ENCODE measurements around the gene UBE2J2. TPM values are rescaled to one million over a fixed set of nuclear protein-coding genes. Genes with fewer than 3 reads are reported as not detected.
"Not testable (repeated sequence)": the region's sequence is repeated elsewhere in the genome, so short reads cannot be mapped to it uniquely, and the experiment has no call there.

Gene UBE2J2
- total RNA-seq: 10 to 100 TPM; 76.5 to 80.1 TPM

DNA sequence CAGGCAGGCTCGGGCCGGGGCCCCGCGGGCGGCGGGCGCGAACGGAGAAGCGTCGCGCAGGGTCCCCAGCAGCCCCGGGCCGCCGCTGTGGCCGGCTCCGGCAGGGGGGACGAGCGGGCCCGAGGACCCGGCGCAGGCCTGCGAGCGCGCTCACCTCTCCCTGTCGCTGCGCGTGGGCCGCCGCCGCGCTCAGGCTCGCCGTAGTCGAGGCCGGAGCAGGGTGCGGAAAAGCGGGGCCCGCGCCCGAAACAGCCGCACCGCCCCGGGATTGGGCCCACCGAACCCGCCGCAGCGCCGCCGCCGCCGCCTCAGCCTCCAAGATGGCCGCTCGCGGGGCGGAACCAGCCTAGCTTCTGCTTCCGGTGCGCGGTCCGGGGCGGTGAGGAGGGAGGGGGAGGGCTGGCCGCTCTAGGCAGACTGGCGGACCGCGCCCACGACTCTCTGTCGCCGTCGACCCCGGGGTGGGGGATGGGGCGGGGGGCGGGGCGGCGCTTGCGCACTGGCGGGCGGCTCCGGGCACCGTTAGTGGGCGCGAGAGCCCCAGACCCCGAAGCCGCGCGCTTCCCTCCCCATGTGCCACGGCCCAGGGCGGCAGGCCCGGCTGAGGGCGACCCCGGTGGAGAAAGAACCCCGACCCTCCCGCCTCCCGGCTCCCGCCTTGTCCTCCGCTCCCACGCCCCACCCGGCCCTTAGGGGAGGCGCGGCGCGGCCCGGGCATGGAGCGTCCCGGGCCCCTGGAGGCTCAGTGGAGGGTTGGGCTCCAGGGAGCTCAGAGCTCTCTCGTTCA is at the start of gene UBE2J2:
TSS of gene UBE2J2 (minus strand) at position 343 of the 787 bp plus-strand sequence. CDS start 5,862 bp downstream, outside the sequence.
- POLR2A ChIA-PET: interaction anchor here (0.5 to 0.6 kb wide), 6 partner anchors 18 to 592 kb away, joined by 3 to 7 read pairs (median 4); partner anchors contain the start of genes B3GALT6 and SDF4
- CTCF ChIA-PET: interaction anchor here (1.0 to 1.4 kb wide), 5 partner anchors 18 to 290 kb away, joined by 3 to 5 read pairs (median 3); no protein-coding TSS in a partner anchor

DNA sequence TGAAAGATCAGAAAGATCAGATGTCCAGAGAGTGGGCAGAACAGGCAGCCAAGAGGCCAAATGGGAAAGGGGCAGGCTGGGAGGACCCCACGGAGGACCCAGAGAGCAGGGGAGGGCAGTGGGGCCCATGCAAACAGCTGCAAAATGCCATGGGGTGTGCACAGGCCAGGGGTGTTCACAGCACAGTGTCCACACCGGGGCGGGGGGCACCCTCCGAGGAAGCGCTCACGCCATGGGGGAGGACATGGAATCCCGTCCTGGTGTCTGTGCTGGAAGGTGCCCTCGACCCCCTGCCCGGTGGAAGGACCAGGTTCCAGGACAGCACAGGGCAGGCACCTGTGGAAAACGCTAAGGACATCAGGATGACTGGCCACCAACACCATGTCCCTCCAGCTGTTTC is 49.3 kb upstream of the UBE2J2 start:
- ChIA-PET CTCF (no interaction called here), POLR2A (no interaction called here)

DNA sequence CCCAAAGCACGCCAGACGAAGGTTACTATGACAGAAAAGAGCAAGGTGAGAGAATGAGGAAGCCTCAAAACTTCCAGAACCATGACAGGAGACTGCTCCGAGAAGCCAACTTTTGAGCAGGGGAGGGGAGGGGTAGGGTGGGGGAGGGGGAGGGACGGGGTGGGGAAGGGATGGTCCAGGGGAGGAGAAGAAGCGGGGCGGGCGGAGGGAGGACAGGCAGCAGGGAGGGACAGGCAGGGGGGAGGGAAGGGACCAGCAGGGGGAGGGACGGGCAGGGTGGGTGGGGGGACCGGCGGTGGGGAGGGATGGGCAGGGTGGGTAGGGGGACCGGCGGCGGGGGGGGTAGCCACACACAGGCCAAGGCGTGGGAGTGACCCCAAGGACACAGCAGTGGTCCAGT is 48.8 kb upstream of the UBE2J2 start:
- ChIA-PET CTCF (no interaction called here), POLR2A (no interaction called here)

DNA sequence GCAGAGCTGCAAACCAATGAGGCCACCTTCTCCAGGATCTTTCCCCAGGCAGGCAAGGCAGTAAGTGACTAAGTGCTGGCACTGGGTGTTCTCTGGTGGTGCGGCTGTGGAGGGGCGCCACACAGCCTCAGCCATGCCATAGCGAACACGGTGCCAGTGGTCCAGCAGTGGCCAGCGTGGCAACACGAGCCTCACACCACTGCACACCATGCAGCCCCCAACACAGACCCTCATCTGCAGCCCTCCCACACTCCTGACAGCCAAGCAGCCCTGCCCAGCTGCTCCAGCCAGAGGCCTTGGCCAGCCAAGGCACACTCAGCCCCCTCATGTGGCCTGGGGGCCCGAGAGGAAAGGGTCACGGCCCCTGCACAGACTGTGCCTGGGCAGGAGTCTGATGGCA is 47.8 kb upstream of the UBE2J2 start:
- ChIA-PET POLR2A (no interaction called here), CTCF (interaction anchor here (0.6 to 1.3 kb wide), 2 partner anchors 10 to 52 kb away, joined by 3 to 4 read pairs; no protein-coding TSS in a partner anchor)

DNA sequence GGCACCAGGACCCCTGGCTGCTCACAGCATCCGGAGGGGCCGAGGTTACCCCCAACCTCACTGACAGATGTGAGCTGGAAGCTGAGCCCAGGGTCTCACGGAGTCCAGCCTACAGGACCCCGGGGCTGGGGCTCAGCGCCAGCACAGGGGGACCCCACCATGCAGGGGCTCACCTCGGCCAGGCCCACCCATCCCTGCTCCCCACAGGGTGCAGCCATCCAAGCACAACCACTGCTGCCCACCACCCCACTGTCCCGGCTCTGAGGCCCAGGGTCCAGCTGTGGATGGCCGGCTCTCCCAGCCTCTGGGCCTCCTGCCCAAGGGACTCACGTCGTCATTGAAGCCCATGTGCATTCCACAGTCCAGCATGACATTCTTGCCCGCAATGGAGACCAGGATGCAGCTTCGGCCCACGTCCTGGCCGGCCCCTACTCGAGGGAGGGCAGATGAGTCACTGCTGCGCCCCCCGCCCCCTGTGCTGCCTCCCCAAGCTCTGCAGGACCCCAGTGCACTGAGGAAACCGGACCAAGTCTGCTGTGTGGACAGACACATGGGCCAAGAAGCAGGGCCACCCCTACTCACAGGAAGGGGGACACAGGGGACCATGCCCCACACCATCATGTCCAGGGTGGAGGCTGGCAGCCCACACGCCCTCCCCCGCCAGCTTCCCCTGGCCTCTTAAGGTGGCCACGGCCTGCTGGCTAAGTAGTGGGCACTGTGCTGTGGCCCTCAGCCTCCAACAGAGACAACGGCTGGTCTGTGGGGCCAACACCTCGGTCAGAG is 47.2 kb upstream of the UBE2J2 start:
- POLR2A ChIA-PET: no interaction called here
- CTCF ChIA-PET: interaction anchor here (1.3 kb wide), 1 partner anchor 53 kb away, joined by 4 read pairs; no protein-coding TSS in a partner anchor

DNA sequence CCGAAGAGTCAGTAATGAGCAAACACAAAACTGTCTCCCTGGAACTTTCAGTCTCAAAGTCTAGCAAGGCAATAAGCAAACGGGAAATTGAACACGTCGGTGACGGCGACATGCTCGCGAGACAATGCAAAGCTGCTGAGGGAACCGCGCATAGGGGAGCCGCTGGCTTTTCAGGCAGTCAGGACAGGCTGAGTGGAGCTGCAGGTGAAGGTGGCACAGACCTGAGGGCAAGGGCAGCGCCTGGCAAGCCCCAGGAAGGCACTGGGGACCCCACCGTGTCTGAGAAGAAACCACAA is 45.9 kb upstream of the UBE2J2 start:
- POLR2A ChIA-PET: interaction anchor here (0.6 kb wide), 1 partner anchor 14 kb away, joined by 3 read pairs; no protein-coding TSS in a partner anchor
- CTCF ChIA-PET: no interaction called here

DNA sequence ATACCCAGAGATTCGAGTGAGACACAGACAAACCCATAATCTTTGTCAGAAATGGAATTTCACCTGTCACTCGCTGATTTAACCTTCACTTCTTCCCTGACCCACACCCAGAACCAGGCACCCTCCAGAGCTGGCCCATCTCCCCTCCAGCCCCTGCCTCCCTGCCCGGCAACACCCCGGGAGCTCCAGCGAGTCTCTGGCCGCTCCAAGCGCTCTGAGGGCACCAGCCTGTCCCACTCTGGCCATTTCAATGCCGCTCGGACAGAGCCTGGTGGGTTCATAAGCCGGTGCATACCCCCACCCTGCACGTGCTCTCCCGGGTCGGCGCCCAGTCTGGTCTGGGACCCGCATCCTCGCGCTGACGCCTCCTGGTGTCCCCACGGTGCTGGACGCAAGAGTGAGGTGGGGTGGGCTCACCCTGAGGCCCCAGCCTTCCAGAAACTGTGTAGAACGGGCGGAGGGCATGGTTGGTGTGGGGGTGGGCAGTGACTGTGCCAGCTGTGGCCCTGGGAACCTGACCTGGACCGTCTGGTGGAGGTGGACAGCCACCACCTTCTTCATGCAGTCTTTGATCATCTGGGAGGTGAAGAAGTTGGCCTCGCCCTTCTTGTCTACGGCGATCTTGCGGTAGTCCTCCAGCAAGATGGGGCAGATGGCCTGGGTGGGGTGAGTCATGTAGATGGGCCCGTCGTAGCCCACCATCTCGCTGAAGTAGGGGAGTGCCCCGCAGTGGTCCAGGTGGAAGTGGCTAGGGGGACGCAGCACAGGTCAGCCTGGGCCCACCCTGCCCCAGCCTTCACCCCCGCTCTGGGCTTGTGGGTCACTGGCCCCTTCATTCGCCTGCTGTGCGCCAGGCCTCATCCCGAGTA is 45.4 kb upstream of the UBE2J2 start:
- CTCF ChIA-PET: no interaction called here
- POLR2A ChIA-PET: interaction anchor here (0.6 kb wide), 1 partner anchor 13 kb away, joined by 3 read pairs; no protein-coding TSS in a partner anchor

DNA sequence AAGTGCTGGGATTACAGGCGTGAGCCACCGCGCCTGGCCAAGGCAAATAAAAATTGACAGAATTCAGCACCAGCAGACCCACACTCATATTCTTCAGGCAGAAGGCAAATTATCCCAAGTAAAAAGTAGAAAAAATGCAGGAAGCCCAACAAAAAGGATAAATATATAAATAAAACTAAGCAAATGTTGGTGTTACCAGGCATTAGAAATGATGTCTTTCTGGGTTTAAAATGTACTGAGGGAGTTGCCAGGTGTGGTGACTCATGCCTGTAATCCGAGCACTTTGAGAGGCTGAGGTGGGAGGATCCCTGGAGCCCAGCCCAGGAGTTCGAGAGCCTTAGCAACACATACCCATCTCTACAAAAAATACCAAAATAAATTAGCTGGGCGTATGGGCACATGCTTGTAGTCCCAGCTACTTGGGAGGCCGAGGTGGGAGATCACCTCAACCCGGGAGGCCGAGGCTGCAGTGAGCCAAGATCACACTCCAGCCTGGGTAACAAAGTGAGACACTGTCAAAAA is 44.5 kb upstream of the UBE2J2 start:
- POLR2A ChIA-PET: no interaction called here
- CTCF ChIA-PET: no interaction called here

DNA sequence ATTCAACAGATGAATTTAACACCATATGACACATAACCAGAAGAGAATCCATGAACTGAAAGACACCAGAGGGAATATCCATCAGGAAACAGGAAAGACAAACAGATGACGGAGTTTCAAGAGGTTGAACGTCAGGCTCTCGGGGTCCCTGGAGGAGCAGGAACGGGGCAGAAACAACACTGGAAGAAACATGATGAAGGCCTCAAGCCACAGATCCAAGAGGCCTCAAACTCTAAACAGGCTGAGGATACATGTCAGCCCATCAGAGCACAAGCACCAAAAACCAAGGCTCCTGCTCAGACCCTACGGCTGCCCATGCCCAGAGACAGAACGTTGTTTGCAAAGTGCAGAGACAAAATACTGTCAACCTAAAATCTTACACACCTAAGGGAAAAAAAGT is 43.8 kb upstream of the UBE2J2 start:
- CTCF ChIA-PET: no interaction called here
- POLR2A ChIA-PET: interaction anchor here (0.6 kb wide), 1 partner anchor 182 kb away, joined by 4 read pairs; no protein-coding TSS in a partner anchor

DNA sequence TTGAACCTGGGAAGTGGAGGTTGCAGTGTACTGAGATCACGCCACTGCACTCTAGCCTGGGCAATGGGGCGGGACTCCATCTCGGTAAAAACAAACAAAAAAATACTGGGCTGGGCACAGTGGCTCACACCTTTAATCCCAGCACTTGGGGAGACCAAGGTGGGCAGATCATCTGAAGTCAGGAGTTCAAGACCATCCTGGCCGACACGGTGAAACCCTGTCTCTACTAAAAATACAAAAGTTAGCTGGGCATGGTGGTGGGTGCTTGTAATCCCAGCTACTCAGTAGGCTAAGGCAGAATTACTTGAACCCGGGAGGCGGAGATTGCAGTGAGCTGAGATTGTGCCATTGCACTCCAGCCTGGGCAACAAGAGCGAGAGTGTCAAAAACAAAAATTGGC is 42.5 kb upstream of the UBE2J2 start:
- POLR2A ChIA-PET, CTCF ChIA-PET: not testable (repeated sequence)

DNA sequence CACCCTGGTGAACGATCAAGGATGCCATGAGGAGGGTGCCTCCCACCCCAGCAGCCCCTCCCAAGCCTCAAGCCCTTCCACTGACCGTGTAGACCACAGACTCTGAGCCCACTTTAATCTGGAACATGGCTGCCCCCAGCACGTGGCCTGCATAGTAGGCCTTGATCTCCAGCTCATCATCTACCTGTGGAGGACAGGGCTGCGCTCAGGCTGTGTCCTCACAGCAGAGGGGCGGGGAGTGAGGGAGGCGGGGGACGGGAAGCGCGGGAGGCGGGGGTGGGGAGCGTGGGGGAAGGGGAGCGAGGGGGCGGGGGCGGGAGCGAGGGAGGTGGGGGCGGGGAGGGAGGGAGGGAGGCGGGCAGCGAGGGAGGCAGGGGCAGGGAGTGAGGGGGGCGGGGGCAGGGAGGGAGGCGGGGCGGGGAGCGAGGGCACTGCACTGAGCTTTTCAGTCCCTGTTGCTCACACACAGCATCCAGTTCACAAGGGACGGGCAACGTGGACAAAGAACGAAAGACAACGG is 41.8 kb upstream of the UBE2J2 start:
- POLR2A ChIA-PET: no interaction called here
- CTCF ChIA-PET: interaction anchor here (1.0 kb wide), 1 partner anchor 193 kb away, joined by 3 read pairs; no protein-coding TSS in a partner anchor

DNA sequence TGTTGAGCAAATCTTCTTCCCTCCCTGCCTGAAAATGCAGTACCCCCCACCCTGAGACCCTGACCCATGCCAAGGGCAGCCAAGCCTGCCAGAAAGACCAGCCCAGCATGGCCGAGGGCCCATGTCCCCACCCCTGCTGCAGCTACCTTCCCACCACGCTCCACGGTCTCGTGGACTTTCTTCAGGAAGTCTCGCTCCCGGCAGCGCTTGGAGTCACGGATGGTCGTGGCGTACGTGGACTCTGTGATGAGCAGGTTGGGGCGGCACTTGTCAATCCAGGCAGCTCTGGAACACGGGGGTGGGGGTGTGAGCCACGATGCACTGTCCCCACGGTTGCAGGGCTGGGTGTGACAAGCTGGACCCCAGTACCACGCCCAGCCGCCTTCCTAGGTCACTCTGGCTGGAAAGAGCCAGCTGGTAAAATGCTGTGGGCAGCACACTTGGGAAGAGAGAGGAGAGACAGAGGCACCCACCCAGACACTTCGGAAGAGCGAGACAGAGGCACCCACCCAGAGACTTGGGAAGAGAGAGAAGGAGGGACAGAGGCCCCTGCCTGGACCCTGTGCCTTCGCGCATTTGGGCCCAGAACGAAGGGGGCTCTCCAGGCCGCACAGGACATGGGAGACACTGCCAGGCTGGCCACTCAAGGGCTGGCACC is 41.2 kb upstream of the UBE2J2 start:
- CTCF ChIA-PET: interaction anchor here (1.0 kb wide), 1 partner anchor 193 kb away, joined by 3 read pairs; no protein-coding TSS in a partner anchor
- POLR2A ChIA-PET: no interaction called here

DNA sequence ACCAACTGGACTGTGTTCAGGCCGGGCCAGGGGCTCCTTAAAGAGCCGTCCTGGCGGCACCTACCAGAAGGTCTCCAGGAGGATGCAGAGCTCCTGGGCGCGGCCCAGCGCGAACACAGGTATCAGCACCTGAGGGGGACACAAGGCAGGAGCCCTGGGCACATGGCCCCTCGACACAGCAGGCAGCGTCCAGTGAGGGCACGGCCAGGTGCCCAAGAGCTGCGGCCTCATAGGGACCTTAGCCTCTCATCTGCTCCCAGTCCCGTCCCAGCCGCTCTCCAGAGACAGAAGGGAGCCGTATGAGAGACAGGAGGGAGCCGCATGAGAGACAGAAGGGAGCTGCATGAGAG is 40.6 kb upstream of the UBE2J2 start:
- ChIA-PET CTCF (no interaction called here), POLR2A (no interaction called here)

DNA sequence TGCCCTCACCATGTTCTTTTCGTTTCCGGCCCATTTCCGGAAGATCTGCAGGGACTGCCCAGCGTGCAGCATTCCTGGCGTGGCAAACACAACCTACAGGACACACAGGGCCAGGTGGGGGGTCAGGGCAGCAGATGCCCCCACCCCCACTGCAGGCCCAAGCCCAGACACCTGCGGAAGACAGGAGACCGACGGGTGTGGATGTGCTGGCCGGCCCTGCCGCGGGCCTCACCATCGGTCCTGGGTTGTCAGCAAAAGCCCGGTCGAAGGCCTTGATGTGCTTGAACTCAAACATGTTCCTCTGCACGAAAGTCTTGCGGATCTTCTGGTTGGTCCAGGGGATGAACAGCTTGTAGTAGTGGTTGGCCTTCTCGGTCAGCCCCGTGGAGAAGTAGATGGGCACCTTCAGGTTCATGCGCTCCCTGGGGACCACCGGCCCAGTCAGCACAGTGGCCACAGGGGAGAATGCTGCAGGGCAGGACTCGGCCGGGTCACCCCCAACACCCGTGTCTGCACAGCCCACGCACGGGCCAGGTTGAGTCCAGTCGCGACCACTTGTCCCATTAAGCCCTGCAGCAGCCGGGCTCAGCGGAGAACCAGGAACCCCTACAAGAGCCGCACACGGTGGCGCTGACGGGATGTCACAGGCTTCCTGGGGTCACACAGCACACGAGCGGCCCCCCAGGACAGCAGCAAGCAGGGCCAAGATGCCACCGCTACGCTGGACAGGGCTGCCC is 40.0 kb upstream of the UBE2J2 start:
- CTCF ChIA-PET: no interaction called here

DNA sequence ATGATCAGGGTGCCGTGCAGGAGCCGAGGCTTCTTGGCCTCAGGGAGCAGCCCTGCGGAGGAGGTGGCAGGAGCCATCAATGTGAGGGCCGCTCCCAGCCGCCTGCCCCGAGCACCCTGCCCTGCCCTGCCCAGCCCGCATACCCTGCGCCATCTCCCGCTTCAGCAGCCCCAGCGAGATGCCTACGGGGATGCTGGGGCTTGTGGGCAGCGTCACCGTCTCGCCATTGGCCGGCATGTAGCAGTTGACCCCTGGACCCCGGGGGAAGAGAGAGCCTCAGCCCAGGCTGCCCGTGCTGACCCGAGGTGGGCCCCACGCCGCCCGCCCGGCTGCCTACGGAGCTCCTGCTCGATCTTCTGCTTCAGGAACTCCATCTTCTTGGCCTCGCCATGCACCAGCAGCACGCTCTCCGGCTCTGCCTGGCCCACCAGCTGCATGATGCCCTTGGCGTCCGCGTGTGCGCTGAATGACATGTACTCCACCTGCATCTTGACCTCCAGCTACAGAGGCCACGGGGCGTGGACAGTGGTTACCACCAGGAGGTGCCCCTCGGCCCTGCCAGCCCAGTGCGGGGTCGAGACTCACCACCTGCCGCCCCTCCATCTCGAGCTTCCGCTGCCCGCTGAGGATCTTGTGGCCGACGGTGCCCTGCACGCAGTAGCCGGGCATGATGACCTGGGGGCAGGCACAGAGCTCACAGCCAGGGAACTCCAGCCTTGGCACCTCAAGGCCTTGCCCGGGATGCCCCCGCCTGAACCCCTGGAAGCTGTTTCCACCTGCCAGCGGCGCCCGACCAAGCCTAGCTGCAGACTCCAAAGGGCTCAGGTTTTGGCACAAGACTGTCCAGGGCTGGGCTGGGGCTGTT is 39.0 kb upstream of the UBE2J2 start:
- ChIA-PET CTCF (interaction anchor here (0.8 kb wide), 1 partner anchor 279 kb away, joined by 3 read pairs; no protein-coding TSS in a partner anchor), POLR2A (no interaction called here)

More for the DNA sequence above, 40.0 kb upstream of the UBE2J2 start:
- POLR2A ChIA-PET: no interaction called here

DNA sequence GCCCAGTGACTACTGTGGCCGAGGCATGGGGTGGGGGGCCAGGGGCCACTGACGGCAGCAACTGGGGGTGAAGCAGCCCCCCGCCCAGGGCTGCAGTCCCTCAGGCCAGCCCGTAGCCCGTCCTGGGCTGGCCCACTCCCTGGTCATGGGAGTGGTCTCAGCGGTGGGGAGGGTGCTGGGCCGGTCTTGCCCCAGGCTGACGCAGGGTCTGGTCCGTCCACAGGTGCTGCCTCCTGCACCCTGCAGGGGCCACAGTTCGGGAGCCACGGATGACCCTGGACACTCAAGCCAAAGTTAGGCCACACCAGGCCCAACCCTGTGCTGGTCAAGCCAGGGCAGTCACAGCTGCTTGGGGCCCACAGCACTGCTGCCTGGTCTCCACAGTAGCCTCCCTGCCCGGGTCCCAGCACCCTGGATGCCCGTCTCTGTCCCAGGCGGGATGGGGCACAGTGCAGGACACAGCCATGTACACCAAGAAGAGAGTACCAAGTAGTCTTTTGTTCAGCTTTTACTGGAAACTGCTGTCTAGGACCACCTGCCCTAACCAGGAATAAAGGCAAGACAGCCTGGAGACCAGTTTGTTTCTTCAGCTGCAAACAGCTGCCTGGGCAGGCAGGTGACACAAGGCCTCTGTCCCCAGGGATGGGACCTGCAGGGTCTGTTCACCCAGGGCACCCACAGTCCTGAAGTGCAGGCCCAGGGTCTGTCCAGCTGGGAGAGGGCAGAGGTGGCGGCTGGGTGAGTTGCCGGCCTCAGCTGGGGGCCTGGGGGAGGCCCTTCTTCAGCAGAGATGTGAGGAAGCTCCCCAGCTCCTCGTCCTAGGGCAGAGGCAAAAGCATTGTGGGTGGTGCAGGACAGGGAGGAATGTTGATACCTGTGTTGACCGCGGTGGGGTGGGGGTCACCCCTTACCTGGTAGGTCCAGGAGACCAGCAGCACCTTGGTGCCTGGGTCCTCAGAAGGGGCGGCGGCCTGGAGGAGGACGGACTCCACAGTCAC is 37.8 kb upstream of the UBE2J2 start:
- POLR2A ChIA-PET: no interaction called here

More for the DNA sequence above, 37.8 kb upstream of the UBE2J2 start:
- CTCF ChIA-PET: interaction anchor here (0.6 to 2.3 kb wide), 3 partner anchors 8 to 60 kb away, joined by 3 to 6 read pairs (median 4); no protein-coding TSS in a partner anchor
